HCT116 (cell line): ENCODE measurements around the gene SMIM20. TPM values are rescaled to one million over a fixed set of nuclear protein-coding genes. Genes with fewer than 3 reads are reported as not detected.

Source experiments
- ATAC-seq: fragments of 200-7000 bp; cut with Tn5 transposase; 2 replicates; pipeline ENCODE4 v1.9.1; 2020; ENCODE audit warnings: mild to moderate bottlenecking, moderate library complexity
- BruUV-seq: library from RNA; stranded (reverse); fragments of 400-500 nt; replicated peaks from 2 replicates; lab custom pipeline; 2021; lab: Mats Ljungman, UMichigan
- CTCF ChIA-PET: fragments of 300-600 bp; sonication (Branson Sonifier 250); formaldehyde crosslinking; loops from one replicate; lab custom pipeline; 2021; ENCODE audit warnings: antibody characterized with exemption; lab: Charles Lee
- POLR2A ChIA-PET: fragments of 300-600, 350-600 bp; sonication (Branson Sonifier 250); formaldehyde crosslinking; loops from one replicate; lab custom pipeline; 2021; ENCODE audit warnings: antibody characterized with exemption; lab: Charles Lee
- RAD21 ChIA-PET, 2 experiments: fragments of 300-600 bp; sonication (Branson Sonifier 250); formaldehyde crosslinking; loops; one replicate each; lab custom pipeline; 2023; ENCODE audit warnings: low total read pairs in 2 of 2; ENCODE audit not compliant: uncharacterized antibody in 2 of 2, unreplicated experiment in 2 of 2, low non-redundant PET in 1 of 2; lab: Charles Lee
- DNase-seq: peaks from one replicate; pipeline ENCODE4 v3.0.0-alpha.2; 2010; ENCODE audit warnings: low read depth, low spot score
- H2AFZ ChIP-seq: fragments of 200-600 bp; shearing (Covaris generic), sonication (generic); 2 replicates; pipeline ENCODE4 v1.6.1; 2017; ENCODE audit warnings: low read depth, mixed run types, mixed read lengths, antibody characterized with exemption, low read length; ENCODE audit not compliant: poor library complexity, severe bottlenecking
- H3K27ac ChIP-seq: 2 replicates; pipeline ENCODE4 v1.5.1; 2012; ENCODE audit warnings: low read depth, low read length
- H3K27me3 ChIP-seq: fragments of 200-600 bp; sonication (generic); 2 replicates; pipeline ENCODE4 v1.6.1; 2016; ENCODE audit warnings: mixed run types, low read length, mixed read lengths; ENCODE audit not compliant: insufficient read depth
- H3K36me3 ChIP-seq, 2 experiments: fragments of 200-500 bp in 1 of 2; fragments of 200-600 bp in 1 of 2; sonication (Bioruptor generic) in 1 of 2; sonication (generic) in 1 of 2; 2 replicates each; pipeline versions ENCODE4 v1.5.1 to v1.6.1; 2014 to 2016; ENCODE audit warnings: low read length in 2 of 2, inconsistent platforms in 1 of 2, mixed read lengths in 1 of 2, mixed run types in 1 of 2; ENCODE audit not compliant: insufficient read depth in 2 of 2, control insufficient read depth in 1 of 2
- H3K4me1 ChIP-seq, 2 experiments: fragments of 200-600 bp in 1 of 2; sonication (generic) in 1 of 2; 2 replicates each; pipeline versions ENCODE4 v1.5.1 to v1.6.1; 2012 to 2017; ENCODE audit warnings: low read length in 2 of 2, inconsistent platforms in 1 of 2, mild to moderate bottlenecking in 1 of 2, mixed read lengths in 1 of 2, mixed run types in 1 of 2, moderate library complexity in 1 of 2; ENCODE audit not compliant: insufficient read depth in 2 of 2, control insufficient read depth in 1 of 2
- H3K4me2 ChIP-seq: fragments of 200-600 bp; sonication (generic); 2 replicates; pipeline ENCODE4 v1.6.1; 2017; ENCODE audit warnings: mixed run types, low read length, mixed read lengths
- H3K4me3 ChIP-seq, 2 experiments: fragments of 200-600 bp in 1 of 2; sonication (generic) in 1 of 2; replicated peaks in 1 of 2; 2 replicates each; pipeline ENCODE4 v1.5.1; 2011 to 2016; ENCODE audit warnings: low read length in 2 of 2, control low read depth in 1 of 2, low read depth in 1 of 2, mild to moderate bottlenecking in 1 of 2, mixed read lengths in 1 of 2, mixed run types in 1 of 2
- H3K79me2 ChIP-seq: fragments of 200-600 bp; sonication (generic); 2 replicates; pipeline ENCODE4 v1.6.1; 2017; ENCODE audit warnings: mild to moderate bottlenecking, mixed run types, low read length, moderate library complexity, mixed read lengths; ENCODE audit not compliant: insufficient read depth
- H3K9ac ChIP-seq: fragments of 200-600 bp; sonication (generic); 2 replicates; pipeline ENCODE4 v1.6.1; 2016; ENCODE audit warnings: low read length, mixed read lengths
- H3K9me2 ChIP-seq: fragments of 200-600 bp; sonication (generic), shearing (Covaris generic); 2 replicates; pipeline ENCODE4 v1.6.1; 2017; ENCODE audit warnings: mixed run types, mild to moderate bottlenecking, moderate library complexity; ENCODE audit not compliant: insufficient read depth
- H3K9me3 ChIP-seq, 2 experiments: fragments of 200-500 bp in 1 of 2; fragments of 200-600 bp in 1 of 2; sonication (Bioruptor generic) in 1 of 2; sonication (generic) in 1 of 2; 2 replicates each; pipeline ENCODE4 v1.6.1; 2014 to 2017; ENCODE audit warnings: low read length in 2 of 2, mixed read lengths in 2 of 2, inconsistent platforms in 1 of 2, low read depth in 1 of 2, mild to moderate bottlenecking in 1 of 2, mixed run types in 1 of 2, moderate library complexity in 1 of 2; ENCODE audit not compliant: control insufficient read depth in 1 of 2, insufficient read depth in 1 of 2
- H4K20me1 ChIP-seq: fragments of 200-600 bp; sonication (generic), shearing (Covaris generic); 2 replicates; pipeline ENCODE4 v1.6.1; 2017; ENCODE audit warnings: mixed run types, mild to moderate bottlenecking, moderate library complexity; ENCODE audit not compliant: insufficient read depth
- CBX3 ChIP-seq: IDR thresholded peaks from 2 replicates; pipeline ENCODE4 v1.6.1; 2012; ENCODE audit warnings: low read depth
- FOSL1 ChIP-seq: IDR thresholded peaks from 2 replicates; pipeline ENCODE4 v1.6.1; 2012; ENCODE audit warnings: low read depth
- JUND ChIP-seq: IDR thresholded peaks from 2 replicates; pipeline ENCODE4 v1.6.1; 2012
- MAX ChIP-seq: IDR thresholded peaks from 2 replicates; pipeline ENCODE4 v1.6.1; 2012
- POLR2AphosphoS5 ChIP-seq: IDR thresholded peaks from 2 replicates; pipeline ENCODE4 v1.6.1; 2011; ENCODE audit warnings: mild to moderate bottlenecking, low read depth, low read length, moderate library complexity
- RAD21 ChIP-seq: IDR thresholded peaks from 2 replicates; pipeline ENCODE4 v1.6.1; 2012; ENCODE audit warnings: low read depth, mild to moderate bottlenecking
- SP1 ChIP-seq: IDR thresholded peaks from 2 replicates; pipeline ENCODE4 v1.6.1; 2012; ENCODE audit warnings: low read depth
- SRF ChIP-seq: IDR thresholded peaks from 2 replicates; pipeline ENCODE4 v1.6.1; 2012; ENCODE audit warnings: low read depth
- ZBTB33 ChIP-seq: IDR thresholded peaks from 2 replicates; pipeline ENCODE4 v1.6.1; 2011; ENCODE audit warnings: mild to moderate bottlenecking, low read length, moderate library complexity; ENCODE audit not compliant: insufficient replicate concordance; ENCODE audit errors: extremely low read depth
- intact Hi-C: fragments of 100-400 bp; cut with micrococcal nuclease; formaldehyde crosslinking; loops from 2 replicates; pipeline ENCODE4 v1.10.0; 2022
- total RNA-seq: library from RNA; stranded (reverse); gene quantifications from one replicate; pipeline ENCODE4 v1.2.1, GENCODE V29; 2021; ENCODE audit not compliant: unreplicated experiment
- TF ChIP-seq, protein P1 (sequence below), 3 experiments: fragments of 200-600 bp in 1 of 3; sonication (generic) in 1 of 3; IDR thresholded peaks in 2 of 3; conservative IDR thresholded peaks in 1 of 3; 2 replicates each; pipeline ENCODE4 v1.5.1; 2012 to 2017; ENCODE audit warnings: low read depth in 2 of 3, low read length in 2 of 3, antibody characterized with exemption in 1 of 3, borderline replicate concordance in 1 of 3, control low read depth in 1 of 3, mild to moderate bottlenecking in 1 of 3, mixed read lengths in 1 of 3, mixed run types in 1 of 3, moderate library complexity in 1 of 3; ENCODE audit not compliant: insufficient read depth in 1 of 3

SMIM20 gene
- total RNA-seq, 1 experiment from 2014 or later = 36.9 TPM

DNA sequence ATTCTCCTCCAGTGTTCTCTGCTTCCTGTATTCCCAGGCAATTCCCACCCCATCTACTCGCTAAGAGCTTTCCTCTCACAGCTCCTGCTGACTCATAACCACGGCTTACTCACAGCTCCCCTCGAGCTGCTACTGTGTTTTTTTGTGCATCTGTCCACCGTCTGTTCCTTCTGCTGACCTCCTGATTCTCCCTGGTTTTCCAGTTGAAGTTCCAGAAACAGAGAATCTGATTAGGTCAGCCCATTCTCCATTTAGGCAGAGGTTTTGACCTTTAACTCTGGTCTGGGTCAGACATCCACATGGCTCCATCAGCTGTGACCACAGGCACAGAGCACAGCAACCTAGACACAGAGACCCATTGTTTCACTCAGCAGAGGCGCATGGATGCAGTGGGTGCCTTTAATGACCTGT lies 5.5 kb upstream of the SMIM20 start:
- Histone ChIP-seq H4K20me1 (no peaks in the 10 kb centered on the region), H3K9me3 (no peaks in the 10 kb centered on the region), H2AFZ (peak overlapping the region; percentile 51), H3K4me2 (peak overlapping the region; percentile 65), H3K79me2 (no peaks in the 10 kb centered on the region), H3K4me3 (peak overlapping the region in 1 of 2 experiments; percentile 17; a peak in 1 of 4 replicates), H3K36me3 (no peaks in the 10 kb centered on the region), H3K9me2 (no peaks in the 10 kb centered on the region), H3K27me3 (no peaks in the 10 kb centered on the region), H3K4me1 (peaks cover 12 to 28% of the 10 kb centered on the region in 2 experiments; a peak in 3 of 4 replicates), H3K27ac (peak overlapping the region; percentile 3; the same call in 1 of the 2 replicates), H3K9ac (peak overlapping the region; percentile 19)
- ChIA-PET RAD21 (no interaction called here), CTCF (interaction anchor here (1.1 to 1.2 kb wide), 2 partner anchors 43 to 50 kb away, joined by 3 read pairs; no protein-coding TSS in a partner anchor), POLR2A (no interaction called here)
- peak; percentile 83 for TF ChIP-seq FOSL1
- 0 out of 2 replicates have a peak, but pooled peaks have one; percentile 3 for TF ChIP-seq RAD21
- TF ChIP-seq ZBTB33 = no peak
- peak; percentile 55; the same call in 1 of the 2 replicates for TF ChIP-seq SP1
- peak; percentile 74 for TF ChIP-seq JUND
- TF ChIP-seq CBX3 = peak; percentile 78; the same call in 1 of the 2 replicates
- TF ChIP-seq, protein P1, sequence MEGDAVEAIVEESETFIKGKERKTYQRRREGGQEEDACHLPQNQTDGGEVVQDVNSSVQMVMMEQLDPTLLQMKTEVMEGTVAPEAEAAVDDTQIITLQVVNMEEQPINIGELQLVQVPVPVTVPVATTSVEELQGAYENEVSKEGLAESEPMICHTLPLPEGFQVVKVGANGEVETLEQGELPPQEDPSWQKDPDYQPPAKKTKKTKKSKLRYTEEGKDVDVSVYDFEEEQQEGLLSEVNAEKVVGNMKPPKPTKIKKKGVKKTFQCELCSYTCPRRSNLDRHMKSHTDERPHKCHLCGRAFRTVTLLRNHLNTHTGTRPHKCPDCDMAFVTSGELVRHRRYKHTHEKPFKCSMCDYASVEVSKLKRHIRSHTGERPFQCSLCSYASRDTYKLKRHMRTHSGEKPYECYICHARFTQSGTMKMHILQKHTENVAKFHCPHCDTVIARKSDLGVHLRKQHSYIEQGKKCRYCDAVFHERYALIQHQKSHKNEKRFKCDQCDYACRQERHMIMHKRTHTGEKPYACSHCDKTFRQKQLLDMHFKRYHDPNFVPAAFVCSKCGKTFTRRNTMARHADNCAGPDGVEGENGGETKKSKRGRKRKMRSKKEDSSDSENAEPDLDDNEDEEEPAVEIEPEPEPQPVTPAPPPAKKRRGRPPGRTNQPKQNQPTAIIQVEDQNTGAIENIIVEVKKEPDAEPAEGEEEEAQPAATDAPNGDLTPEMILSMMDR (IDR thresholded peaks at IDR 0.05 in 2 of 3, conservative IDR thresholded peaks at IDR 0.05 in 1 of 3; ENCODE audit: borderline replicate concordance in 1 of 3, insufficient read depth in 1 of 3, low read depth in 2 of 3, low read length in 2 of 3) = no peak
- peak; percentile 60 for TF ChIP-seq MAX
- no peak for TF ChIP-seq SRF
- TF ChIP-seq POLR2AphosphoS5 = 0 out of 2 replicates have a peak, but pooled peaks have one; percentile 34
- ATAC-seq (peak; percentile 88), DNase-seq (peak; percentile 69)
- BruUV-seq = no TSS peak
- intact Hi-C loops = no loop called here
